ENCODE measurements around the gene FCN1.

DNA sequence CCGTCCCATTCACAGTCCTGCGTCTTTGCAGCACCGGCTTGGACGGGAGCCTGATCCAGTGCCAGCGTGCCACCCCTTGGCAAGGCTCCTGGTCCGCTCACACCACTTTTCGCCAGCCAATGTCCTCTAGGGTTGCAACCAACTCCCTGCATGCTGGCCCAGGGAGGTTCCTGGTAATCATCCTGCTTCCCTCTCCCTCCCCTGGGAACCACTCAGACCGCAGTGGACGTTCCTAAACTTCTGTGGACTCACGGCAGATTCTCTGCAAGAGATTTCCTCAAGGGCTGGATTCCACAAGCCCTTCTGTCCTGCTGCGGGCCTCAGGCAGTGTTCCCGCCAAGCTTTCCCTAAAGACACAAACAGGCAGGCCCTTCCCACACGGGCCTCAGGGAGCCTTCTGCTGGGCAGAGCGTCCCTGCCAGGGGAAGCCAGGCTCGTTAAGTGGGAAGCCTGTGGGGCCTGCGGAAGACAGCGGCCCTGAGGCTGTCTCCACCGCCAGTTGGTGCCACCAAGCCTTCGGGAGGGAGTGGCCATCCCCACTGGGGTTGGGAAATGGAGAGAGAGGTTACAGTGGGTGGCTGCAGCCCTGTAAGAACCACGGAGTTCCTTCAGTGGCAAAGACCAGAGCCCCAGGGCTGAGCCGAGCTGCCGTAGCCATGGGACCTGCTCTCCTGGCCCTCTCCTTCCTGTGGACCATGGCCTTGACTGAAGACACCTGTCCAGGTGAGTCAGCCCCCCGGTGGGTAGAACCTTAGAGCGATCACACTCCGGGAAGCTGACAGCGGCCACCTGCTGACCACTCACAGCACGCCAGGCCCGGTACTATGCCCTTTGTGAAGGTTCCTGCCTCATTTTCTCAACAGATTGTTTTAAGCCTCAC is 53.5 kb downstream of the FCN1 start:
- TF ChIP-seq, protein P1, sequence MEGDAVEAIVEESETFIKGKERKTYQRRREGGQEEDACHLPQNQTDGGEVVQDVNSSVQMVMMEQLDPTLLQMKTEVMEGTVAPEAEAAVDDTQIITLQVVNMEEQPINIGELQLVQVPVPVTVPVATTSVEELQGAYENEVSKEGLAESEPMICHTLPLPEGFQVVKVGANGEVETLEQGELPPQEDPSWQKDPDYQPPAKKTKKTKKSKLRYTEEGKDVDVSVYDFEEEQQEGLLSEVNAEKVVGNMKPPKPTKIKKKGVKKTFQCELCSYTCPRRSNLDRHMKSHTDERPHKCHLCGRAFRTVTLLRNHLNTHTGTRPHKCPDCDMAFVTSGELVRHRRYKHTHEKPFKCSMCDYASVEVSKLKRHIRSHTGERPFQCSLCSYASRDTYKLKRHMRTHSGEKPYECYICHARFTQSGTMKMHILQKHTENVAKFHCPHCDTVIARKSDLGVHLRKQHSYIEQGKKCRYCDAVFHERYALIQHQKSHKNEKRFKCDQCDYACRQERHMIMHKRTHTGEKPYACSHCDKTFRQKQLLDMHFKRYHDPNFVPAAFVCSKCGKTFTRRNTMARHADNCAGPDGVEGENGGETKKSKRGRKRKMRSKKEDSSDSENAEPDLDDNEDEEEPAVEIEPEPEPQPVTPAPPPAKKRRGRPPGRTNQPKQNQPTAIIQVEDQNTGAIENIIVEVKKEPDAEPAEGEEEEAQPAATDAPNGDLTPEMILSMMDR (IDR thresholded peaks at IDR 0.05; ENCODE audit: control extremely low read depth in 1 of 3, insufficient read depth in 1 of 3, low read depth in 1 of 3, low read length in 3 of 3): no peak
- no peak for TF ChIP-seq SIRT6 (IDR thresholded peaks at IDR 0.05; ENCODE audit: low read length)
- no peak for TF ChIP-seq EZH2 (IDR thresholded peaks at IDR 0.05; ENCODE audit: low read depth, low read length, severe bottlenecking)

Measured in H1 (cell line).